GM12878 (cell line): Measurements from ENCODE around the gene TRAPPC4.

Experiments
- BHLHE40 ChIP-seq, 2 experiments: fragments of 450-650 bp in 1 of 2; IDR thresholded peaks; 2 replicates each; pipeline ENCODE4 v1.6.1; 2011 to 2017; ENCODE audit warnings: low read depth in 2 of 2, borderline replicate concordance in 1 of 2, improper control_type of control experiment in 1 of 2, low read length in 1 of 2, mild to moderate bottlenecking in 1 of 2
- CEBPB ChIP-seq, 2 experiments: fragments of 150-350 bp in 1 of 2; IDR thresholded peaks; 2 replicates each; pipeline ENCODE4 v1.6.1; 2012 to 2014; ENCODE audit warnings: low read depth in 2 of 2, low read length in 2 of 2, borderline replicate concordance in 1 of 2, inconsistent platforms in 1 of 2
- CREB1 ChIP-seq: IDR thresholded peaks from 2 replicates; pipeline ENCODE4 v1.6.1; 2012; ENCODE audit warnings: low read depth, mild to moderate bottlenecking, inconsistent platforms
- EP300 ChIP-seq, 2 experiments: fragments of 150-350 bp in 1 of 2; IDR thresholded peaks; 2 replicates each; pipeline ENCODE4 v1.6.1; 2011 to 2012; ENCODE audit warnings: low read depth in 2 of 2, low read length in 2 of 2, borderline replicate concordance in 1 of 2, improper control_type of control experiment in 1 of 2, inconsistent platforms in 1 of 2; ENCODE audit not compliant: control insufficient read depth in 1 of 2
- JUNB ChIP-seq: IDR thresholded peaks from 2 replicates; pipeline ENCODE4 v1.6.1; 2016; ENCODE audit warnings: antibody characterized with exemption, mild to moderate bottlenecking
- MYC ChIP-seq: IDR thresholded peaks from 2 replicates; pipeline ENCODE4 v1.6.1; 2011; ENCODE audit warnings: mild to moderate bottlenecking, low read length, moderate library complexity, inconsistent platforms; ENCODE audit not compliant: insufficient read depth, insufficient replicate concordance, insufficient read length, severe bottlenecking
- SMC3 ChIP-seq: IDR thresholded peaks from 2 replicates; pipeline ENCODE4 v1.6.1; 2011; ENCODE audit warnings: low read length, improper control_type of control experiment, borderline replicate concordance
- SREBF2 ChIP-seq: IDR thresholded peaks from 2 replicates; pipeline ENCODE4 v1.6.1; 2012; ENCODE audit warnings: mild to moderate bottlenecking, low read length
- TF ChIP-seq, protein P1 (sequence below): IDR thresholded peaks from 2 replicates; pipeline ENCODE4 v1.6.1; 2012; ENCODE audit warnings: low read depth, low read length, improper control_type of control experiment
- TF ChIP-seq, protein P2 (sequence below): IDR thresholded peaks from 2 replicates; pipeline ENCODE4 v1.6.1; 2011; ENCODE audit warnings: low read depth, low read length, improper control_type of control experiment, borderline replicate concordance
- TF ChIP-seq, protein P3 (sequence below), 3 experiments: IDR thresholded peaks in 2 of 3; conservative IDR thresholded peaks in 1 of 3; 2 replicates each; pipeline ENCODE4 v1.5.1; 2011; ENCODE audit warnings: low read depth in 3 of 3, low read length in 3 of 3, mild to moderate bottlenecking in 3 of 3, control low read depth in 2 of 3, moderate library complexity in 2 of 3, inconsistent platforms in 1 of 3, mixed read lengths in 1 of 3; ENCODE audit not compliant: control insufficient read depth in 2 of 3, insufficient read depth in 1 of 3; ENCODE audit errors: extremely low read depth in 1 of 3
- TF ChIP-seq, protein P4 (sequence below): fragments of 450-650 bp; IDR thresholded peaks from 2 replicates; pipeline ENCODE4 v1.6.1; 2016; ENCODE audit warnings: mild to moderate bottlenecking

DNA sequence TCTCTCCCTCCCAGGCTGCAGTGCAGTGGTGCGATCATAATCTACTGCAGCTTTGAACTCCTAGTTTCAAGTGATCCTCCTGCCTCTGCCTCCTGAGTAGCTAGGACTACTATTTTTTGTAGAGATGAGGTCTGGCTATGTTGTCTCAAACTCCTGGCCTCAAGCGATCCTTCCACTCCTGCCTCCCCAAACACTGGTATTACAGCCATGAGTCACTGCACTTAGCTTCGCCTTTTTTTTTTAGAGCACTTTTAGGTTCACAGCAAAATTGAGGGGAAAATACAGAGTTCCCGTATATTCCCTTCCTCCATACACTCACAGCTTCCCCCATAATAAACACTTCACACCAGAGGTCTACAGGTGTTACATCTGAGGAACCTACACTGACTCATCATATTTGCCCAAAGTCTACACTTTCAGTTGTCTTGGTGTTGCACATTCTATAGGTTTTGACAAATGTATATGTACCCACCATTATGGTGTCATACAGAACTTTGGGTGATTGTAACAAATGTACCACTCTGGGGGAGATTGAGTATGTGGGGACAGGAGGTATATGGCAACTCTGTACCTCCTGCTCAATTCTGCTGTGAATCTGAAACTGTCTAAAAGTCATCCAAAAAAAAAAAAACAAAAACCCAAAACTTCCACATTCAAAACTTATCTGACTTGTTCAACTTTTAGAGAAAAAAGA lies 23.4 kb downstream of the TRAPPC4 start:
- TF ChIP-seq CEBPB (IDR thresholded peaks at IDR 0.05; ENCODE audit: borderline replicate concordance in 1 of 2, low read depth in 2 of 2, low read length in 2 of 2) (no peak), SMC3 (no peak), BHLHE40 (IDR thresholded peaks at IDR 0.05; ENCODE audit: borderline replicate concordance in 1 of 2, low read depth in 2 of 2, low read length in 1 of 2) (no peak), EP300 (IDR thresholded peaks at IDR 0.05; ENCODE audit: borderline replicate concordance in 1 of 2, control insufficient read depth in 1 of 2, low read depth in 2 of 2, low read length in 2 of 2) (no peak), CREB1 (no peak), SREBF2 (no peak), MYC (no peak), JUNB (no peak)
- TF ChIP-seq, protein P1, sequence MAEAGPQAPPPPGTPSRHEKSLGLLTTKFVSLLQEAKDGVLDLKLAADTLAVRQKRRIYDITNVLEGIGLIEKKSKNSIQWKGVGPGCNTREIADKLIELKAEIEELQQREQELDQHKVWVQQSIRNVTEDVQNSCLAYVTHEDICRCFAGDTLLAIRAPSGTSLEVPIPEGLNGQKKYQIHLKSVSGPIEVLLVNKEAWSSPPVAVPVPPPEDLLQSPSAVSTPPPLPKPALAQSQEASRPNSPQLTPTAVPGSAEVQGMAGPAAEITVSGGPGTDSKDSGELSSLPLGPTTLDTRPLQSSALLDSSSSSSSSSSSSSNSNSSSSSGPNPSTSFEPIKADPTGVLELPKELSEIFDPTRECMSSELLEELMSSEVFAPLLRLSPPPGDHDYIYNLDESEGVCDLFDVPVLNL: no peak
- TF ChIP-seq, protein P2, sequence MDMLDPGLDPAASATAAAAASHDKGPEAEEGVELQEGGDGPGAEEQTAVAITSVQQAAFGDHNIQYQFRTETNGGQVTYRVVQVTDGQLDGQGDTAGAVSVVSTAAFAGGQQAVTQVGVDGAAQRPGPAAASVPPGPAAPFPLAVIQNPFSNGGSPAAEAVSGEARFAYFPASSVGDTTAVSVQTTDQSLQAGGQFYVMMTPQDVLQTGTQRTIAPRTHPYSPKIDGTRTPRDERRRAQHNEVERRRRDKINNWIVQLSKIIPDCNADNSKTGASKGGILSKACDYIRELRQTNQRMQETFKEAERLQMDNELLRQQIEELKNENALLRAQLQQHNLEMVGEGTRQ: no peak
- TF ChIP-seq, protein P3, sequence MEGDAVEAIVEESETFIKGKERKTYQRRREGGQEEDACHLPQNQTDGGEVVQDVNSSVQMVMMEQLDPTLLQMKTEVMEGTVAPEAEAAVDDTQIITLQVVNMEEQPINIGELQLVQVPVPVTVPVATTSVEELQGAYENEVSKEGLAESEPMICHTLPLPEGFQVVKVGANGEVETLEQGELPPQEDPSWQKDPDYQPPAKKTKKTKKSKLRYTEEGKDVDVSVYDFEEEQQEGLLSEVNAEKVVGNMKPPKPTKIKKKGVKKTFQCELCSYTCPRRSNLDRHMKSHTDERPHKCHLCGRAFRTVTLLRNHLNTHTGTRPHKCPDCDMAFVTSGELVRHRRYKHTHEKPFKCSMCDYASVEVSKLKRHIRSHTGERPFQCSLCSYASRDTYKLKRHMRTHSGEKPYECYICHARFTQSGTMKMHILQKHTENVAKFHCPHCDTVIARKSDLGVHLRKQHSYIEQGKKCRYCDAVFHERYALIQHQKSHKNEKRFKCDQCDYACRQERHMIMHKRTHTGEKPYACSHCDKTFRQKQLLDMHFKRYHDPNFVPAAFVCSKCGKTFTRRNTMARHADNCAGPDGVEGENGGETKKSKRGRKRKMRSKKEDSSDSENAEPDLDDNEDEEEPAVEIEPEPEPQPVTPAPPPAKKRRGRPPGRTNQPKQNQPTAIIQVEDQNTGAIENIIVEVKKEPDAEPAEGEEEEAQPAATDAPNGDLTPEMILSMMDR (IDR thresholded peaks at IDR 0.05 in 2 of 3, conservative IDR thresholded peaks at IDR 0.05 in 1 of 3; ENCODE audit: control insufficient read depth in 2 of 3, extremely low read depth in 1 of 3, insufficient read depth in 1 of 3, low read depth in 3 of 3, low read length in 3 of 3): no peak
- TF ChIP-seq, protein P4, sequence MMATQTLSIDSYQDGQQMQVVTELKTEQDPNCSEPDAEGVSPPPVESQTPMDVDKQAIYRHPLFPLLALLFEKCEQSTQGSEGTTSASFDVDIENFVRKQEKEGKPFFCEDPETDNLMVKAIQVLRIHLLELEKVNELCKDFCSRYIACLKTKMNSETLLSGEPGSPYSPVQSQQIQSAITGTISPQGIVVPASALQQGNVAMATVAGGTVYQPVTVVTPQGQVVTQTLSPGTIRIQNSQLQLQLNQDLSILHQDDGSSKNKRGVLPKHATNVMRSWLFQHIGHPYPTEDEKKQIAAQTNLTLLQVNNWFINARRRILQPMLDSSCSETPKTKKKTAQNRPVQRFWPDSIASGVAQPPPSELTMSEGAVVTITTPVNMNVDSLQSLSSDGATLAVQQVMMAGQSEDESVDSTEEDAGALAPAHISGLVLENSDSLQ: no peak
